GM18505 (cell line): ENCODE results near the gene C1RL.

Experiments used
- ATAC-seq: cut with Tn5 transposase; IDR thresholded peaks from one replicate; pipeline ENCODE4 v1.9.1; 2021; ENCODE audit not compliant: unreplicated experiment
- POLR2A ChIP-seq: IDR thresholded peaks from 4 replicates; pipeline ENCODE4 v1.6.1; 2011; ENCODE audit warnings: borderline replicate concordance; ENCODE audit not compliant: insufficient read depth, insufficient read length; ENCODE audit errors: extremely low read depth

Gene C1RL

DNA sequence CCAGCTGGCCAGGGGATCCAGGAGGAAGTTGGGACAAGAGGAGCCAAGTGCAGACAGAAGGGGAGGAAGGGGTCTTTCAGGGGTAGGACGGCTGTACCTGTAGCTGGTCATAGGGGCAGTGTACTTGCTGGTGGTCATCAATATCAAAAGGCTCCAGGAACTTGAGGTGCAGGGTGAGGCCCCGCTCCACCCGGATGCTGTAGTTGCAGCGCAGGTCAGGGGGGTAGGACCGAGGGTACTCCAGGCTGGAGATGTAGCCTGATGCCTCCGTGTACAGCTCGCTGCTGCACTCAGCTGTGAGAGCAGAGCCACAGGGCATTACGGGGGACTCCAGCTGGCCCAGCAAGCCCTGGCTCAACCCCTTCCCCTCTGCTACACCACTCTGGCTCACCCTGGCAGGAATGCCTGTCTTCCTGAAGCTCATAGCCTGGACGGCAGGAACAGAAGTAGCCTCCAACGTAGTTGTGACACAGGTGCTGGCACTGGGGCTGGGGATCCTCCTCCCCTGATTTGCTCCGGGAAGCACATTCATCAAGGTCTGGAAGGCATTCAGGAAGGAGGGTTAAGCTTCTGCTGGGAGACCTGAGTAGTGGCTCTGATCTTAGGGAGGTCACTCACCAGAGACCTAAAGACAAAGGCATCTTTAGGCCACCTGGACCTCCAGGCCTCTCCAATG lies 19.7 kb downstream of the C1RL start:
- TF ChIP-seq POLR2A = no peak
- ATAC-seq = no peak

- no peak for ATAC-seq
- TF ChIP-seq POLR2A = no peak
Observed at GRCh38 chr12:7083125-7083524, 25.9 kb downstream of the C1RL start.

- no peak for ATAC-seq
- TF ChIP-seq POLR2A = no peak
Observed at GRCh38 chr12:7081037-7081436, 28.0 kb downstream of the C1RL start.

DNA sequence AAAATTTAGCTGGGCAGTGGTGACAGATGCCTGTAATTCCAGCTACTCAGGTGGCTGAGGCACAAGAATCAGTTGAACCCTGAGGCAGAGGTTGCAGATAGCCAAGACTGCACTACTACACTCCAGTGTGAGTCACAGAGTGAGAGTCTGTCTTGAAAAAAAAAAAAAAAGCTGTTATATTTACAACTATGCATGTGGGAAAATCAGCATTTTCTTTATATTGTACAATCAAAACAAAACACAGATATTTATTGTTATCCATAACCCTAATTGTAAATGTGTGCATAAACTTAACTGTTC lies 29.2 kb downstream of the C1RL start:
- no peak for TF ChIP-seq POLR2A
- no peak for ATAC-seq

- no peak for TF ChIP-seq POLR2A
- ATAC-seq = no peak
Observed at GRCh38 chr12:7078163-7078562, 30.9 kb downstream of the C1RL start.

DNA sequence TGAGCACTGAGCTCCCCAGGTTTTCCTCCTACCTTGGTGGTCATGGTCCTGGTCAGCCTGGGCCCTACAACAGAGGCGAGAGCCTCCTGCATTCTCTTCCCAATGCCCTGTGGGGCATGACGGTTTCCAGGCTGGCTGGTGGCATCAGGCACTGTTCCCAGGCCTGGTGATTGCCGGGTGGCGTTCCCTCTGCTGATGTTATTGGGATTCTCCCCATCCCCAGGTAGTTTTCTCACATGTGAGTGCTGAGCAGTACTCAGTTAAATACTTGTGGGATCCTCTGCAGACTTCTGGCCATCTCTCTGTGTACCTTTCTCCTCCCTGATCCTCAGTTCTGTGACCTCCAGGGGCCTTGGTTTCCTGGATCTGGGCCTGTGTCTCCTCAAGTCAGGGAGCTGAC lies 32.5 kb downstream of the C1RL start:
- TF ChIP-seq POLR2A = no peak

GRCh38 chr12:7075939-7076338 lies 33.1 kb downstream of the C1RL start:
- TF ChIP-seq POLR2A = no peak
- ATAC-seq = no peak

More for the DNA sequence above, 32.5 kb downstream of the C1RL start:
- ATAC-seq = no peak

GRCh38 chr12:7075518-7075917 lies 33.5 kb downstream of the C1RL start:
- TF ChIP-seq POLR2A = no peak
- no peak for ATAC-seq

DNA sequence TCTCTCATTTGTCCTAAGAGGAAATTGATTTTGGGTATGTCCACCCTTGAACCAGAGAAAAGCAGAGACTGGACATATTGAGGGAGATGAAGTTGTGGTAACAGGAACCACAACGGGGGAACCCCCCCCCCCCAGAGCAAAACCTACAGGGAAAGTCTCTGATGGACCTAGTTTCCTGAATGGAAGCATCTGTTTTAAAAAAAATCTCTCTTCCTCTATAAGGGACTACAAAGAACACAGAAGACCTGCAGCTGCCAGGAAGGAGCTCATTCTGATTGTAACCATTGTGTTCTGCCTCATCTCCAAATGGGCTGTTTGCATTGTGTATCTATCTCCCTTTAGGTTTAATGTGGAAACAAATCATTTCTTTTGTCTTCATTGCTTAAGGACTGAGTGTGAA lies 35.1 kb downstream of the C1RL start:
- no peak for ATAC-seq

DNA sequence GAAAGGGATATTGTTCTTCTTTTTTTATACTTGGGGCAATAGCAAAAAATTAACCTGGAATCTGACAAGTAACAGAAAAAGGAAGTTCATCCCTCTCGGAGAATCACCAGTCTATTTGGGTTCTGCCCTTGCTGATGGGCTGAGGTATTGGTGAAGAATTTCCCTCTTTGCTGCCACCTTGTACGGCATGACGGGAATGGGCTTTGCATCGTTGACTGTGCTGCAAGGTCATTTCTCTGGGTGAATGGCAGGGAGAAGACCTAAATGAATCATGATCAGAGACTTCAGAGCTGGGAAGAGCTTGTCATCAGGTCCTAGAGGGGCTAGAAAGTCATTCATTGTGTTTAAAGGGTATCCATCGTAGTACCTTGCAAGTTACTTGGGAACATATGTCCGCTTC lies 36.5 kb downstream of the C1RL start:
- TF ChIP-seq POLR2A = no peak
- ATAC-seq = no peak

More for the DNA sequence above, 35.1 kb downstream of the C1RL start:
- no peak for TF ChIP-seq POLR2A

- TF ChIP-seq POLR2A = no peak
- ATAC-seq = no peak
Observed at GRCh38 chr12:7072035-7072434, 37.0 kb downstream of the C1RL start.

DNA sequence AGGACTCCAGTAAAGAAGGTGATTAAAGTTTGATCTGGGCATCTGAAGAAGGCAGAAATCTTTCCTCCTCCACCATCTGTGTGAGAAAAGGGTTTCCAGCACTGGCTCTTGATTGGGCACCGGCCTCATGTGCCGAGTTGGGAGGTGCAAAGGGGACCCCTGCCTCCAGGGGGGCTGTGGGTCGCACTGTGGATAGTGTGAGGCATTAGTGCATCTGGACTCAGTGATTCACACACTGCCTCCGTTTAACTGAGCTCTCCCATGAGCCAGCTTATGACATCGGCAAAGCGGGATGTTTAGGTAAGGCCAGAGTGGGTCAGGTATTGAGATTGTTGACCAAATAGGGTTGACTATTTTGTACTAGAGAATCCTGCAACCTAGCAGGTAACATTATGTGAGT lies 39.6 kb downstream of the C1RL start:
- TF ChIP-seq POLR2A = no peak
- ATAC-seq = no peak

DNA sequence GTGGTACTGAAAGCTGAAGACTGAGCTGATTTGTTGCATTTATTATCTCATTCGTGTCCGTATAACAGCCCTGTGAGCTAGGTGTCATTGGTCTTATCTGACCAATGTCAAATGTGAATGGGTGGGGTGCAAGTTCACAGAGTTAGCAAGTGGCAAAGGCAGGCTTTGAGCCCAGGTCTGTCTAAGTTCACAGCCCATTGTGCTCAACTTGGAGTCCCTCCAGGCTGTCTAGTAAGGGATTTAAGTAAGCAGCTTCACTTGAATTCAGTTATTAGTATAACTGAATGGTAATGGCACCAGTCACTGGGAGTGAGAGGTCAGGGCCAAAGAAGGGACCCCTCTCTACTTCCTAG lies 40.0 kb downstream of the C1RL start:
- no peak for ATAC-seq
- no peak for TF ChIP-seq POLR2A

DNA sequence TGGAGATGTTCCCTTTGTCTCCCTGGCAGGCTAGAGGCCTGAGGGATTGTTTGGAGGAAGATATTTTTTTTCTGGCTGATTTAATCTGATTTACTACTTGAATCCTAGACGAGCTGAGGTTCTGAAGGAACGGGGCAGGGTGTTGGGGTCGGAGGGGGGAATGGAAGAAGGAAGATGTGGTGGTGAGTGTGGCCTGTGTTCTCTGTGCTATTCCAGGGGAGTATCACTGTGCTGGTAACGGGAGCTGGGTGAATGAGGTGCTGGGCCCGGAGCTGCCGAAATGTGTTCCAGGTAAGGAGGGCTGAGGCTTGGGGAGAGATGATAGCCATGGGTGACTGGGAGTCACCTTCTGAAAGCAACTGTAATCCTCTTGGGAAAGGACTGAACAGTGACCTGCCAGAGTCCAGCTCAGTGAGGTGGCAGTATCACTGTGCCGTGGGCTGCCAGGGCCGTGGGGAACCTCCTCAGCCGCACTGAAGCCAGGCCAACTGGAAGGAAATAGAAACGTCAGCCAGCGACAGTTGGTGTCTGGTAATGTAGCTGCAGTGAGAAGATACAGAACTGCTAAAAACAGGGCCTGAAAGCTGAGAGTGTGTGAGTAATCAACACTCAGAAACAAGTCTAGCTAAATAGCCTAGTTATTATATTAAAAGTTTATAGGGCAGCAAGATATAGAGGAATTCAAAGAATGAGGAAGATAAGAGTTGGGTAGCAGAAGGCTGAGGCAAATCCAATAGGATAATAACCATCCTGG lies 40.6 kb downstream of the C1RL start:
- no peak for TF ChIP-seq POLR2A
- ATAC-seq = no peak
